ENCODE measurements around the gene AUTS2.

- TF ChIP-seq, protein P1, sequence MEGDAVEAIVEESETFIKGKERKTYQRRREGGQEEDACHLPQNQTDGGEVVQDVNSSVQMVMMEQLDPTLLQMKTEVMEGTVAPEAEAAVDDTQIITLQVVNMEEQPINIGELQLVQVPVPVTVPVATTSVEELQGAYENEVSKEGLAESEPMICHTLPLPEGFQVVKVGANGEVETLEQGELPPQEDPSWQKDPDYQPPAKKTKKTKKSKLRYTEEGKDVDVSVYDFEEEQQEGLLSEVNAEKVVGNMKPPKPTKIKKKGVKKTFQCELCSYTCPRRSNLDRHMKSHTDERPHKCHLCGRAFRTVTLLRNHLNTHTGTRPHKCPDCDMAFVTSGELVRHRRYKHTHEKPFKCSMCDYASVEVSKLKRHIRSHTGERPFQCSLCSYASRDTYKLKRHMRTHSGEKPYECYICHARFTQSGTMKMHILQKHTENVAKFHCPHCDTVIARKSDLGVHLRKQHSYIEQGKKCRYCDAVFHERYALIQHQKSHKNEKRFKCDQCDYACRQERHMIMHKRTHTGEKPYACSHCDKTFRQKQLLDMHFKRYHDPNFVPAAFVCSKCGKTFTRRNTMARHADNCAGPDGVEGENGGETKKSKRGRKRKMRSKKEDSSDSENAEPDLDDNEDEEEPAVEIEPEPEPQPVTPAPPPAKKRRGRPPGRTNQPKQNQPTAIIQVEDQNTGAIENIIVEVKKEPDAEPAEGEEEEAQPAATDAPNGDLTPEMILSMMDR (IDR thresholded peaks at IDR 0.05), result no peak
- TF ChIP-seq POLR2AphosphoS5 (IDR thresholded peaks at IDR 0.05), result no peak
- TF ChIP-seq POLR2A (IDR thresholded peaks at IDR 0.05), result no peak
- no peak for TF ChIP-seq EP300 (IDR thresholded peaks at IDR 0.05; ENCODE audit: low read depth)
Observed at GRCh38 chr7:70727861-70728260, 1129.6 kb downstream of the AUTS2 start.
